ENCODE data around the gene LPA.

- no peak for TF ChIP-seq YY1 (IDR thresholded peaks at IDR 0.05; ENCODE audit: low read depth, low read length)
- no peak for TF ChIP-seq SIN3A (conservative IDR thresholded peaks at IDR 0.05 in 1 of 2, IDR thresholded peaks at IDR 0.05 in 1 of 2; ENCODE audit: low read depth in 1 of 2, low read length in 2 of 2)
- no peak for TF ChIP-seq CTCF (IDR thresholded peaks at IDR 0.05; ENCODE audit: control extremely low read depth in 1 of 3, insufficient read depth in 1 of 3, low read depth in 1 of 3, low read length in 3 of 3)
- TF ChIP-seq MAFK (IDR thresholded peaks at IDR 0.05; ENCODE audit: low read depth, low read length), result no peak
- TF ChIP-seq POLR2A (IDR thresholded peaks at IDR 0.05; ENCODE audit: control extremely low read depth in 1 of 2, low read depth in 2 of 2, low read length in 2 of 2), result no peak
- no peak for TF ChIP-seq SP1 (IDR thresholded peaks at IDR 0.05; ENCODE audit: low read depth, low read length)
- no peak for TF ChIP-seq CBX8 (IDR thresholded peaks at IDR 0.05; ENCODE audit: borderline replicate concordance, low read depth, low read length)
- TF ChIP-seq EP300 (IDR thresholded peaks at IDR 0.05; ENCODE audit: borderline replicate concordance in 1 of 2, low read depth in 2 of 2, low read length in 2 of 2), result no peak
- no peak for TF ChIP-seq ATF3 (IDR thresholded peaks at IDR 0.05; ENCODE audit: insufficient read depth, low read depth, low read length)
- TF ChIP-seq EZH2 (IDR thresholded peaks at IDR 0.05; ENCODE audit: low read depth, low read length, severe bottlenecking), result no peak
- TF ChIP-seq POLR2AphosphoS5 (IDR thresholded peaks at IDR 0.05; ENCODE audit: low read depth, low read length), result no peak
- TF ChIP-seq RAD21 (IDR thresholded peaks at IDR 0.05 in 1 of 2, conservative IDR thresholded peaks at IDR 0.05 in 1 of 2; ENCODE audit: low read depth in 2 of 2, low read length in 2 of 2), result no peak
- TF ChIP-seq SP2 (IDR thresholded peaks at IDR 0.05; ENCODE audit: low read length), result no peak
- TF ChIP-seq TEAD4 (IDR thresholded peaks at IDR 0.05; ENCODE audit: low read depth, low read length), result no peak
These were observed 155.5 kb downstream of the LPA start for GRCh38 chr6:160508599-160508998.
